Measurements from ENCODE around the gene SEMA3D.
"Not testable (repeated sequence)": the region's sequence is repeated elsewhere in the genome, so short reads cannot be mapped to it uniquely, and the experiment has no call there.

The SEMA3D gene

DNA sequence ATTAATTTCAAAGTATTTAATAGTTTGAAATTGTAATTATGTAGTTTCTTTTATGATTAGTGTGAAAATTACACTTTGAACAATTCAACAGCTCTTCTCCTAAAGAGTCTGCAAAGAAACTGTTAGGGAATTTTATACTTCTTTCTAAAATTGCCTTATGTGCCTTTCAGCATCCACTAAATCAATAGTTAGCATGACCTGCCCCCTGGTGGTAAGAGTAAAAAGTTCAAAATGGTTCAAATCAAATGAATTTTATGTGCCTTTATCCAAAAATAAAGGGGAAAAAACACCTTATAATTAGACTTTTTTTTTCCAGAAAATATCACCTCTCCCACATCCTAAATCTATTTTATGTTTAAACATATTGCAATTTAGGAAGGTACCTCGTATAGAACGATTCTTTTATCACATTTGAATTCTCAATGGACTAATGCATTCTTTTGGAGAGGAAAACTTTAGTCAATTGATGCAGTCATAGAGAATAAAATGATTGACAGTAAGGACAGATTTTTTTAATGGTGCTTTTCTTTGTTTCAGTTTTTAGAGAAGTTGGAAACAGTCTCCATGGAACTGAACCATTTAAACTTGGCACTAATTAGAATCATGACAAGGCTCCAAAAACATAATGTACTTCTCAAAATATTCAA lies 163.7 kb downstream of the SEMA3D start:
- DNase-seq, result peak in 3 of 6 experiments; percentile 7 to 69 (median 50)

DNA sequence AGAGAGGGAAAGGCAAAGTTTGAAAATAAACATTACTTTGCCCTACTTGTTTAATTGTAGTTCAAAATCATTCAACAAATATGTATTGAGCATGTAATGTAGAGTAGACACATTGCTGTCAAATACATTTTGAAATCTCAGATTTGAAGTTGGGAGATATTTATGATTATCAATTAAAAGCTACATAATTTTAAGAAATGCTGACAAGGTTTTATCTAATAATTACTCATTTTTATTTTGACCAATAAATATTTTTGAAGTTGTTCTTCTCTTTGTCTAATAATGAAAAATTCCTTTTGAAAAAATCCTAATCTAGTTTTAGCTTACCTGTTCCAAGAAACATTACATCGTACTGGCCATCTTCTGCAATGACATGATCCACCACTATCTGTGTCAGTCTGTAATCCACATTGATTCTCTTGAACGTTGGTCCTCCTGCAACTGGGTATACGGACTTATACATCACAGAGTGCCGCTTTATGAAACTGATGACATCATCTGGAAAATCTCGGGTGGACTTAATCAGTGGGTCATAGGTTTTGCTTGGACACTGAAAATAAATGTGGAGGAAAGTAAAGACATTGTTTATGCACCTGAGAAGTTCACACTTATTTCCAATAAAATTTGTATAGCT lies 164.7 kb downstream of the SEMA3D start:
- no peak for DNase-seq

DNA sequence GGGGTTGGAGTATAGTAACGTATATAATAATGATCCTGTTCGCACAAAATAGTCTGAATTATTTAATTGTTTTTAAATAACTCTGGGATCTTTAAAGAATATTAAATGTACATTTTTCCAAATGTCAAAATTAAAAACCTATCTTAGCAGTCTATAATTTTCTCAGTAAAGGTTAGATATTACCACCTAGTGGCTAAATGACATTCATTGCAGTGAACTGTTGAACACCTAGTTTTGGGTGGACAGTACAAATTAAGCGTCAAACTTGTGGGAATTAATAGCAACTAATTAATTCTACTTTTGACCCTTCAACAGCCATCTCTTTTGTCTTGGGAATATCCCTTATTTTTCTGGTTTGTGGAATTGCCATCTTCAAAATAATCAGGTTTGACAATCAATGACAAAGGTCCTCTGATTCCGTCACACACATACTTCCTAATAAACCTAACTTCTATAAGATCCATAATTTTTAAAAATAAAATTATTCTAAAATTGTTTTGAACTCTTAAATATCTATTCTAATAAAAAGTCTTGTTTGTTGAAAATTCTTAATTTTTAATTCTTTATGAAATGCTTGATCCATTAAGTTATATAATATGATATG lies 165.7 kb downstream of the SEMA3D start:
- no peak for DNase-seq

DNA sequence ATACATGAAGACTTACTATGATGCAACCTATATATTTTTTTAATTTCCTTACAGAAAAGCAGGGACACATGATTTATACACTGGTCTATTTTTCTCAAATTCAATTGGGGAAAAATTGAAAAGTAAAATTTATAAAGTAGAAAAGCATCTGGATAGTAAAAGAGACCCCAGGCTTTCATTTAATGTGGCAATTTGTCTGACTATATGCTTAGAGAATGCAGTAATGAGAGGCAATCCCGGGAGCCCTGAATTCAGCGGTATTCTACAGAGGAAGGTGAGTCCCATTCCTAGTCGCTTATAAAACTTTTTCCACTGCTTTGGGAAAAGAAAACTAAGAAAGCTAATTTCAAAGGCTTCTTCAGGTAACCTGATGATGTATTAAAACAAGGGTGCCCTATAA lies 167.1 kb downstream of the SEMA3D start:
- no peak for DNase-seq

DNA sequence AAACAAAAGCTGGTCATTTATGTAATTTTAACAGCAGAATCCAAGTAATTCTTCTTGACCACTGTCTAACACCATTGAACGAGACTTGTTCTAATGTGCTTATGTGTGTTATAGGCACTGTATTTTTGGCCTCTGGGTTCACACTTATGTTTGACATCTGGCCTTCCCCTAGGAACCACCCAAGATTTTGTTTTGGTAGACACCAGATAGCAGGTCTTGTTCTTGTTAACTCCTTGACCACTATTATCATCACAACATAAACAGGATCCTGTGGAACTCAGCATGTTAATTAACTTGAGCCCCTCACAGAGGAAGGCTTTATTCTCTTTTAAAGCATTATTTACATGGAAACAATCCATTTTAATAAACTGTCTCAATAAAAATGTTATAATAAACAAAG lies 167.7 kb downstream of the SEMA3D start:
- DNase-seq, result no peak

DNA sequence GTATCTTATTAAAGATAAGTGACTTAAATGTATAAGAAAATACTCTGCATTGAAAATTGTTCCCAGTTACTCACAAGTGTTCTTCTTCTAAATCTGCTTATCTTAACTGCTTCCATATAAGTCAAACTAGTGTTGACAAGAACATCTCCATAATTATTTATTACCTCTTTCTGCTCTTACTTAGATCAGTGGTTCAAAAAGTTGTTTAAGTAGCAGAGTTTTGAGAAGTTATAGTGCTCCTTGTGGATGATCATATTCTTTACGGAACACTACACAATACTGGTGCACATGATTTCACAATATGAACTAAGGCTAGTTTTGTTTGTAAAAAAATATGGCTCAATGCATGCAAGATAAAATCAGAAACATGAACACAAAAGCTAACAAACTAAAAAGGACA lies 168.4 kb downstream of the SEMA3D start:
- no peak for DNase-seq

DNA sequence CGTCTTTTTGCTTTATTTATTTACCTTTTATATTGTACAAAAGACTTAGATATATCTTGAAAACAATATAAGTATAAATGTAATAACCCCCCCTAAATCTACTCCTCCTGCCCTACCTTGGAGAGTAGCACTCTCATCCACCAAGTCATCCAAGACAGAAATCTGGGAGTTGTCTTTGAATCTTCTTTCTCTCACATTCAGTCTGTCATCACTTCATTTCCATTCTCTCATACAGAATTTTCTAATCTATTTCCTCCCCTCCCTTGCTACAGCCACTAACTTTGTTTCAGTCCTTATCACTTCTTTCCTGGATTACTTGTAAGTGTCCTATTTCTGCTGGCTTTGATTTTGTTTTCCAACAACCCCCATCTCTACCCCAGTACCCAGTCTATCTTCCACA lies 170.6 kb downstream of the SEMA3D start:
- DNase-seq, result no peak

DNA sequence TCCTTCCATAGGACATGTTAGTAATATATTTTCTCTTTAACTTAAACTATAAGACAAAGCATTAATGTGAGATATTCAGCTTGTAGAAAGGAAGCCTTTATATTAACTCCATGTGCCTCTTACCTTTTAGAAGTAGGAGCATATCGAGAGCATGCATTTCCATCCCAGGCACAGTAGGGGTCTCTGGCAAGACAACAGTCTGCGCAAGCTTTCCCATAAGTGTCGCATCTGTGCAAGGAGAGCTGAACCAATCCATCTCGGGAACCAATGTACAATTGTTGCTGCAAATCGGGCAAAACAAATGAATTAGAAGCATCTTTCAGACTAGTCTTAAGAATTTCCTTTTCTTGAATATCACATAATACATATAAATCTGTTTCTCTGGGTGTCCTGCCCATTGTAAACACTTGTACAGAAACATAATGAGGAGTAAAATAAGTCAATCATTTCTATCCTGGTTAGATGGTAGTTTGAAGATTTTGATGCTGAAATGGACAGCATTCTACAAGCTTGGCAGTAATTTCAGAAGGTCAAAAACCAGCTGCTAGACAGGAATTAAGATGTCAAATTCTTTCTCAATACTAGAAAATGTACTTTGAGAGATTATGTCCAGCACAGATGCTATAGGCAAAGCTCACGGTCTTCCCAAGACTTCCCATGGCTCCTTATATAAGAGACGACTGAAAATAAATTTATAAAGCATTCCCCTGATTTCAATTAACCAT lies 171.8 kb downstream of the SEMA3D start:
- DNase-seq, result no peak

DNA sequence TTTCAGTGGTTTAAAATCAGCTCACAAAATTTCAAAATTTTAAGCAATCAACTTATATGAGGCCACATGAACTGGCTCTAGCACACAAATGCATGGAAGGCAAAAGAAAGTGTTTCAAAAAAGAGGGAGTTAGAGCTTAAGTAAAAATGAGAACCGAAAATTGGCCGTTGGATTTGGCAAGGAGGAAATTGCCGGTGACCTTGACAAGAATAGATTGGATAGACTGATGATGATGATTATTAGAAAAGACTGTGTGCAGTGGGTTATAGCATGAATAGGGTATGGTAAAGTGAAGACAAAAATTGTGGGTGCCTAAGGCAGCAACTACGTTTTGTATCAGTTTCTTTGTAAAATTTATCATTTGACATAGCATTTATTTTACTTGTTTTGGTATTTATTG lies 175.7 kb downstream of the SEMA3D start:
- DNase-seq, result no peak

DNA sequence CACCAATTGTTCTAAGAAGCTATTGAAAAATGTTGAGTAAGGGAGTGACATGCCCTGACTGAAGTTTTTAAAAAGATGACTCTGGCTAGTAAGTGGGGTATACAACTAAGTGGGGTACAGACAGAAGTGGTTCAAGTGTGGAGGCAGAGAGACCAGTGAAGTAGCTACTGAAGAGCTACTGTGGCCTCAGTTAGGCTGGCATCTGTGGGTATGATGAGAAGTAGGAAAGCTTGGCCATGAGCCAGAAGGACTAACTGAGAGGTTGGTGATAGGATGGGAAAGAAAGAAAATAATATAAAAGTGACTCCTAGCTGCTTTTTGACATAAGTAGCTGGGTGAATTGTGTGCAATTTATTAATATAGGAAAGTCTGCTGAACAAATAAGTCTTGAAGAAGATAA lies 176.6 kb downstream of the SEMA3D start:
- no peak for DNase-seq

DNA sequence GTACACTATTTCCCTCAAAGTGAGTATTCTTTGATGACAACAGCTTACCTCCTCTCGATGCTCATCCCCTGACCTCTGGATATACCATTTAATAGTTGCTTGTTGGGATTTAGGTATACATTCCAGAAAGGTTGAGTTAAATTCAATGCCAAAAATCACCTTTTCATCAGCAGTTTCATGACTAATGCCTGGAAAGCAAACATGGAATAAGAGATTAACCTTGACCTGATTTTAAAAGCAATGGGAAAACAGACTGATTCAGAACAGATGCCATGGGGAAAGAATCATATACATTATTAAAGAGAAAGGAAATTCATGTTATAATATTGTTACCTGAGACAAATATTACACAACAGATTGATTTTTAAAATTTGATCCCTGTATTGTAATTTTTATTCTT lies 180.1 kb downstream of the SEMA3D start:
- DNase-seq, result no peak

DNA sequence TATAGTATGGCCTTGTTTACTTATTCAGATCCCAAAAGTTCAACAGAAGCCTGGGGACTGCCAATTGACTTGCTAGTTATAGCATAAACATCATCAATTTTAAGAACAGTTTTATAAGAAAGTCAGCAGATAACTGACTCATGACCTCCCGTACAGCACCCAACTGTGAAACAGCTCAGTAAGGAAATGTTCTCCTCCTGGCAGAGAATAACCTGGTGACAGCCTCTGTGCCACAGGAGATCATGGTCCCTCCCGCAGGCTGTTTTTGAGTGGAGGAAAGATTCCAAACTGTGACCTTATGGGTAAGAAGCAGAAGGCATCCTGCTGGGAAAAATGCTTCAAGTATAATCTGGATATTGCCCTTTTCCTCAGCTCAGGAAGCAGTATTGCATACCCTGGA lies 182.5 kb downstream of the SEMA3D start:
- DNase-seq, result no peak

DNA sequence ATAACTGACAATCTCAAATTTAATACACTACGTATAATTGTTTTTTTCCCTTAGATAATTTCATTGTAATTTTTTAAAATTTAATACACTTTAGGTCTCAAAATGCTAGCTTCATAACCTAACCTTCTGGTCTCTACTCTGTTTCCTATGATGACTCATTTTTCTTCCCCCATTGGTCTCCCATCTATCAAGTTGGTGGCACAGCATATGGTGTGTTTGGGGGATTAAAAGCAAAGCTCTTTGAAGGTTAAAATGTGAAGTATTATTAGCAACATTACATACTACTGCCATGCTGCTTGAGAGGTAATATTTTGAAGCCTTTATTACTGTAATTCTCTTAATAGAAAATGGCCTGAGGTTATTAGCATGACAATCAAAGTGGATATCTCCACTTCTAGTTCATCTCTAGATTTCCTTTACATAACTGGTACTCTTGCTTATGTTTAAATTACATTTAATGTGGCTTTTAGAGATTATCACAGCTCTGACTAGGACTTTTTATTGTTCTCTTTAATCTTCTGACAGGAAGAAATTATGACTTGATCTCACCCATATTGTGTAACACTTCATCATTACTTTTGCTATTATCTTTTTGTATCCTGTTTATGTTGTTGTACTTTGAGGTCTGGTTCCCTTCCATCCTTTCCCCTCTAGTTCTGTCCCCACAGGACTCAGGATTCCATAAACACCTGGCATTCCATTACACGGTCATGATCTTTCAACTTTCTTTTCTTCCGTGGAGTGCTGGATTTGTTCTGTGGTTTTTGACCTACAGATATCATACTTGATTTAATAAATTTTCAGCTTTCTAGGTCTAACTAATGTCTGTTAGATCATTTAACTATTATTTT lies 185.1 kb downstream of the SEMA3D start:
- DNase-seq, result no peak

DNA sequence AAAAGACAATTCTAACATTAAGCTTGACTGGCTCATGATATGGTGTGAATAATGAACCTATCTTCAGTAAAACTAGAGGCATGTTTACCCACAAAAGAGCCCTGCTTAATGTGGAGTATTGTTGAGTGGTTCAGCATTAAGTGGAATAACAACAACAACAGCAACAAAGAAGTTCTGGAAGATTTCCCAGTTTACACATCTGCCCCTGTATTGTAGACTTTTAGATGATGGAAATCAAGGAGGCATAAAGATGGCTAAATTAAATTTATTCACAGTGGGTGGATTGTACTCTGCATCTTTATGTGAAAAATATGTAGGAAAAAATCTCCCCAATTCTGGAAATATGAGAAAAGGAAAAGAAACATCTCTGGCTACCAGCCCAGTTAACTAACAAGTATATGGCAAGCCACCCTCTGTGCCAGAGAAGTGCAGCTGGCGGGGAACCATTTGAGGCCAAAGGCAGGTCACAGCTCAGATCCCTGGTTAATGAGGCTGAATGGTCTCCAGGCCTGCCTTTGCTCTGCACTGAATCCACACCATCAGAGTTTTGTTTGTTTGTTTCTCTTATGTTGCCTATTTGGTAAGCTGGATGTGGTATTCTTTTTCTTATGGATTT lies 186.0 kb downstream of the SEMA3D start:
- no peak for DNase-seq

DNA sequence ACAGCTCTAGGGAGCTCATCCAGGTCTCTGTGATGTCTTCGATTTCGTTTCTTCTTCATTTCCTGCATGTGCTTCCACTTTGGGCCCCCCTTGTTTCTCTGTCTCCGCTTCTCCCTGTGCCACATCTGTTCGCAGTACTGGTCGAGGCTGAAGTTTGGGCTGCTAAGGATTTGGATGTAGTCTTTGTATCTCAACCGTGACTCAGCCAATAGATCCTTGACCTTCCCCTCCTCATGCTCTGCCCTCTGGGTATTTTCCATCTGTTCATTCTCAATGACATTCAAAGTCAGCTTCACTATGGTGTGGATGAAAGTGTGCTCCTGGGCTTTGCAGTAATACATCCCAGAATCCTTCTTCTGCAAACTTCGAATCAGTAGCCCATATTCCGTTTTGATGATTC lies 187.4 kb downstream of the SEMA3D start:
- DNase-seq, result no peak

DNA sequence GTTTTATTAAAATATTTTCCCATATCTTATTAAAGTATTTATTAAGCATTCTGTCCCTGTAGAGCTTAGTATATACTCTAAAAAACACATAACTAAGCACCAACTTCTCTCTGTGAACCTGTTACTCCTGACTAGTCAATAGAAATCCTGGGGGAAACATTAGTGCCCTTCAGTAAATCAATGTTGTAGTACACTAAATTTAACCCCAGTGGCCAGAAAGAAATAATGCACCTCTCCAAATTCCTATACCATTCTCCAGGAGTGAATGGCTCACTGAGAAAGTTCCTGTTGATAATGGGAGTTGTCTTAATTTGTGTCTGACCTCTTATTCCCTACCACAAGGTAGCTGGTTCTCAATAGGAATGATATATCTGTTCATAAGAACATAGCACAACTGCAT lies 188.2 kb downstream of the SEMA3D start:
- DNase-seq, result no peak

DNA sequence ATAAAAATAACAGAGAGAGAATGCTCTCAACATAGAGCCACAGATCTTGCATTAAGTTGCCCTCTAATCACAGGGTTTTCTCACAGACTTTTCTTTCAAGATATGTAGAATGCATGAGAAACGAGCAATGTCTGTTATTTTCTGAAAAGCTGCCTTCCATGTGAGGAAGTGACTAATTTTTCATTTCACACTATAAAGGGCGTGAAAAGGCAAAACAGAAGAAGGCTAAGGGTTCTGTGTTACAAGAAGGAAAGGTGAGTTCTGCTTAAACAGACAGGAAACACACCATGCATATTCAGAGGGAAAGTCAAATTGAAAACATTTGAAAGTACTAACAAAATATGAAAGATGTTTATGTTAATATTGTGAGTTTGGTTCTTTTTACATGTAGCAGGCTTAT lies 189.2 kb downstream of the SEMA3D start:
- DNase-seq, result no peak

DNA sequence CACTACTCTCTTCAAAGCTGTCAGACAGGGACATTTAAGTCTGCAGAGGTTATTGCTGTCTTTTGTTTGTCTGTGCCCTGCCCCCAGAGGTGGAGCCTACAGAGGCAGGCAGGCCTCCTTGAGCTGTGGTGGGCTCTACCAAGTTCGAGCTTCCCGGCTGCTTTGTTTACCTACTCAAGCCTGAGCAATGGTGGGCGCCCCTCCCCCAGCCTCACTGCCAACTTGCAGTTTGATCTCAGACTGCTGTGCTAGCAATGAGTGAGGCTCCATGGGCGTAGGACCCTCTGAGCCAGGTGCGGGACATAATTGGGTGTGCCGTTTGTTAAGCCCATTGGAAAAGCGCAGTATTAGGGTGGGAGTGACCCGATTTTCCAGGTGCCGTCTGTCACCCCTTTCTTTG lies 193.9 kb downstream of the SEMA3D start:
- DNase-seq, result not testable (repeated sequence)

DNA sequence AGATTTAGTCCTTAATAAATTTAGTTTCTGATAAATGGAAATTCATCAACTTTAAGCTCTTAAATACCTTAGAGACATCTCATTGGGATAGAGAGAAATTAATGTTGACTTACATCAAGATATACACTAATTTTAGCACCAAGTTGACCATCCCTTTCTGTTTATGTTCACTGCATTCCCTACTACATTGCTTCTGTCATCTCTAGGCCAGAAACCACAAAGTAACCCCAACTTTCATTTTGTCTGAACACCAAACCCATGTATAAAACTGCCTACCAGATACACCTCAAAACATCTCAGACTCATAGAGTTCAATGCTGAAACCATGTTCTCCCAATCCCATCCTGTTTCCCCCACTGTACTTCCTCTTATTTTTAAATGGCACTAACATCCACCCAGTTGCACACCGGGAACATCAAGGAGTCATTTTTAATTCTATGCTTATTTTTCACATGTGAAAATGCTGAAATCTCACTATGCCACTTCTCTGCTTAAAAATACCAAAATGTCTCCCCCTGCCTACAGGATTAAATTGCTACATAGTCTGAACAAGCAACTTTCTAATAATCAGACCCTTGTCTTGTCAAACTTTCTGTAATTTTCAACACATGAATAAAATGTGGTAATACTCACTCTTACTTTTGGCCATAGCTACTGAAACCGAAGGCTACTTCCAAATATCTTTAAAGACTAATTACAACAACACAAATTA lies 201.6 kb downstream of the SEMA3D start:
- DNase-seq, result no peak

DNA sequence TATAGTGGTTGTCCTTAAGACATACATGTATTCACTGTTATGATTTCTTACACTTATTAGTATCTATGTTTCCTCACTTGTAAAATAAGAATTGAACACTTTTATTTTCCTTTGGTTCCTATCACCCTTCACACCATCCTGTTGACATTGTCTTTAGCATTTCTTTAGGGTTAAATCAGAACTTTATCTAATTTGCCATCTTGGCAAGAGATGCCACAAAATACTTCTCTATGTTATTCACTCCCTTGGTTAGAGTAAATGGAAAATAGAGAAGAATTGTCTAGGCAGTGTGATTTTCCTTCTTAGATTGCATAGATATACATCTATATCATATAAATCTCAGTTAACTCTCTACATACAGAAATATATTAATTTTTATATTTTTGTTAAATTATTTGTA lies 204.7 kb downstream of the SEMA3D start:
- DNase-seq, result no peak

DNA sequence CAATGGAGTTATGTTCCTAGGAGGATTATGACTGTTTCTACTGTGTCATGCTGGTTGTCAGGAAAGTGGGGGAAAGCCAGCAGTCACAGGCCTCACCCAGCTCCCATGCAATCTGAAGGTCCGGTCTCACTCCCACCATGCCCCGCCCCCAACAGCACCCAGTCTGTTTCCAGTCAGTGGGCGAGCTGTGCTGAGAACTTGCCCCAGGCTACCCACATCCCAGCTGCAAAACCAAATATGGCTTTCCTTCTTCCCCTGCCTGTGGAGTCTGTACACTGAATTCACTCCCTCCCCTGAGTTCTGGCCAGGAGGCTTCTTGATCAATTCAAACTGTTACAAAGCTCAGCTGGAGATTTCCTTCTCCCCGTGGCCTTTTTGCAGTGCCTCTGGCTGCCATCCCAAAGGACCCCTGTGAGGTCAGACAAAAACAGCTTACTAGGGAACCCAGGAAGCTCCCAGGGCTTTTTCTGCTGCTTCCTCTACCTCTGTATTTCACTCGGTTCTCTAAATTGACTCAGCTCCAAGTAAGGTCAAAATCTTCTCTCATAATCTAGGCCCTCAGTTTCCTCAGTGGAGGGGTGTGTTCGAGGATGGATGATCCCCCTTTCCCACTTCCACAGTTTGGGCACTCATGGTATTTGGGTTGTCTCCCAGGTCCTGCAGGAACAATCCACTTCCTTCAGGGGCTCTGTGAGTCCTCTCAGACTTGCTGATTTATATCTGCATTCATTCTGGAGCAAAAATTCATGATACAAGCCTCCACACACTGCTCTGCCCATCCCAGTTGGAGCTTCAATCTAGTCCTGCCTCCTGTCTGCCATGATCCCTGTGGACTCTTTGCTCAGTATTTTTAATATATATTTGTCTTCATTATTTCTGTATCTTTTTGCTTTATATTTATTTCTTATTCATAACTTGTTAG lies 205.5 kb downstream of the SEMA3D start:
- DNase-seq, result no peak
